HG03066 (cell line): ENCODE measurements around the gene ANO7.

ENCODE experiments used
- ATAC-seq: cut with Tn5 transposase; IDR thresholded peaks from one replicate; pipeline ENCODE4 v1.9.1; 2021; ENCODE audit warnings: low read depth; ENCODE audit not compliant: unreplicated experiment

Gene ANO7

DNA sequence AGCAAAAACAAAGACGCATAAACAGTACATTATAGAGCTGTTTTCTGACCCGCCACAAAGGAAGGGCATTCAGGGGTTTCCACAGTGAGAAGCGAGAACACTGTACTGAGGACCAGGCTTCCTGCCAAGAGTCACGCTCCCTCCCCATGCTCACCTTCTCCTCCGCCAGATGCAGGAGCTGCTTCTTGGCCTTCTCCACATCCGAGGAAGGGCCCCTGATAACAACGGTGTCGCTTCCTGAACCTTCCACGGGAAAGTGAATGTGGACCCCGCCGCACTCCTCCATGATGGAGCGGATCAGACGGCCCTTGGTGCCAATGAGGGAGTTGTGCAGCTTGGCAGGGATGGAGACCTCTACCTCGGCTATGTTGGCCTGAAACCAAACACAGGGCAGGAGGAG lies 53.8 kb downstream of the ANO7 start:
- ATAC-seq = no peak

- no peak for ATAC-seq
Measured at GRCh38 chr2:241244368-241244767, 55.9 kb downstream of the ANO7 start.

- no peak for ATAC-seq
Measured at GRCh38 chr2:241248289-241248688, 59.8 kb downstream of the ANO7 start.

DNA sequence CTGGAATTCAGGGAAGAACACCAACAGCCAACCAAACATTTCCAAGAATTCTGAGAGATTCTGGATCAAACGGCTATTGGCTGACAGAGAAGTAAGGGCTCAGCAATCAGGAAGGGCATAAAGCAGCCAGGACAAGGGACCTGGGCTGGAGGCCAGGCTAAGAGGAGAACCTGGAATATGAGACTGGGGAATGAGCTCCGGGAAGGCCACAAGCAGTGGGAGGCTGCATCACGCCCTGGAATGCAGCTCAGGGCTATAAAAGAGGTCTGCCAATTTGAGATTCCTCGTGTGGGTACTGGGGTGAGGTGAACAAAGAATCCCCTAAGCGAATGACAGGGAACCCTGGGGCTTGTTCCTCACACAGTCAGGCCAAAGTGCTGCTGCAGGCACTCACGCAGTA lies 60.4 kb downstream of the ANO7 start:
- ATAC-seq = no peak

- ATAC-seq = no peak
Measured at GRCh38 chr2:241249654-241250053, 61.2 kb downstream of the ANO7 start.

DNA sequence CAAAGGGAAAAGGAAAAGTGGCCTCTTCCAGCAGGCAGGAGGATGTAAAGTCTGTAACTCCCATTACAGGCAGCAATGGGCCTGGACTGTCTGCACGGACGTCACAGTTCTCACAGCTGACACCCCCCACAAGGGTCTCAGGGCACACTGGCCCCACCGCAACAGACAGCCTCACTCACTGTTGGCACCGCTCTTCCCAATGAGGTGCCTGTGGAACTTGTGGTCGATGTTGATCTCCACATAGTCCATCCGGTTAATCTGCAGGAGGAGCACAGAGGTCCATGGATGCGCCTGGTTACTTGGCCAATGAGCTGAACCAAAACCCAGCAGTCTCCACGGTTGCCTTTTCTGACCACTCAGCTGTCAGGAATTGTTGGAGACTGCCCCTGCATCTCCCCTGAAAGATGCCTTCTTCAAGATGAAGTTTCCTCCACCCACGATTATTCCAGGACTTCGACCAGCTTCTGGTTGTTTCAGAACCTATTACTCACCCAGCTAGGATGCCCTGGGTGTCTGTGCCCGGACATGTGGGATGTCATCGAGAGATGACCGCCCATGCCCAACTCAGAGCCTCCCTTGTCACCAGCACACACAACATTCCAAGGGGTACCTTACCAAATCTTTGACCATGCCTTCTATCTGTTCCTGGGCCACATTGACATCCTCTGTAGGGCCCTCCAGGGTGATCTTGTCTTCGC lies 64.5 kb downstream of the ANO7 start:
- no peak for ATAC-seq

GRCh38 chr2:241254904-241255351 lies 66.5 kb downstream of the ANO7 start:
- ATAC-seq = no peak

- no peak for ATAC-seq
Measured at GRCh38 chr2:241255542-241256167, 67.2 kb downstream of the ANO7 start.

- ATAC-seq = no peak
Measured at GRCh38 chr2:241256168-241256545, 67.7 kb downstream of the ANO7 start.

DNA sequence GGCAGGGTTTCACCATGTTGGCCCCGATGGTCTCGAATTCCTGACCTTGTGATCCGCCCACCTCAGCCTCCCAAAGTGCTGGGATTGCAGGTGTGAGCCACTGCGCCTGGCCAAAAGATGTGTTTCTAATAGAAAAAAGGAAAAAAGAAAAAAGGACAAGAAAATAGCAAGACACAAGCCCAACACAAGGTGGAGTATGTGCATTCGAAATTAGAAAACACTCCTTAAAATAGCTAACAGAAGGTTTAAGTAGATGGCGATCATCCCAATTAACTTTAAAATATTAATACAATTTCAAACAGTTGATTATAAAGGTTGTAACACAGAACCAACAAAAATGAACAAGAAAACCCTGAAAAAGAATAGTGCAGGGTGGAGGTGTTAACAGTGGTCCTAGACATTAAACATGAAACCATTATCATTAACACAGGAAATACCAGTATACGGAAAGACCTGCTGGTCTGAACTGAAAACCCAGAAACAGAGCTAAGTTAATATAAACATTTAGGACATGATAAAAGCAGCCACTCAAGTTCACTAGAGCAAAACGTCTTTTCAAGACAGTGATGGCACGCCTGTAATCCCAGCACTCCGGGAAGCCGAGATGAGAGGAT lies 69.0 kb downstream of the ANO7 start:
- no peak for ATAC-seq

DNA sequence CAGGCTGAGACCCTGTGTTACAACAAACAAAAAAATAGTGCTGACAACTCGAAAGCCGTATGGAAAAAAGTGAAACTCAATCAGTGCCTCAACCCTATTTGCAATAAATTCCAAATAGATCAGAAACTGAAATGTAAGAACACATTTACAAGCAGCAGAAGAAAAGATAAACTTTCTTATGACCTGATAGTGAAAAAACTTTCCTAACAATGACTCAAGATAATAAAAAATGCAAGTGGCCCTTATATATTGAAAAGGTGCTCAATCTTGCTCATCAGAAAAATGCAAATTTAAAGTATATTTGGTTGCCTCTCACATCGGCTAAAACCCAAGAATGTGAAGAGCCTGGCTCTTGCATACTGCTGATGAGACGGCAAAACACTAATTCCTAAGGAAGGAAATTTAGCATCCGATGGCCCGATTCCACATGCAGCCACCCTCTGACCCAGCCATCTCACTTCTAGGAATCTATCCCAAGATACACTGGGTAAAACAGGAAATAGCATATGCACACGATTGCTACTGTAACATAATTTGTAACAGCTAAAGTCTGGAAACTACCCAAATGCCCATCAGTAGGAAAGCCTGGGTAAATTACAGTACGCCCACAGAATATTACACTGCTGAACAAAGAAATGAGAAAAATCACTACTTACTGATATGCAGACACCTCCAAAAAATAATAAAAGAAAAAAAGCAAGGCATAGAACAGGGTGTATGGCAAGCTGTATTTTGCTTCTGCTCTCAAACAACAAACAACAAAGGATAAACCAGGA lies 70.2 kb downstream of the ANO7 start:
- no peak for ATAC-seq

DNA sequence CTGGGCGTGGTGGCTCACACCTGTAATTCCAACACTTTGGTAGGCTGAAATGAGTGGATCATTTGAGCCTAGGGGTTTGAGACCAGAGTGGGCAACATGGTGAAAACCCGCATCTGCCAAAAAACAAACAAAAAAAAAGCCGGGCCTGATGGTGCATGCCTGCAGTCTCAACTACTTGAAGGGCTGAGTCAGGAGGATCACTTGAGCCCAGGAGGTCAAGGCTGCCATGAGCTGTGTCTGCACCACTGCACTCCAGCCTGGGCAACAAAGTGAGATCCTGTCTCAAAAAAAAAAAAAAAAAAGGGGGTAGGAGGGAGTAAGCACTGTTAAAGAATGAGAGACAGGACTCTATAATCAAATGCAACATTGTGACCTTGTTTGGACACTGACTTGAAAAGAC lies 72.4 kb downstream of the ANO7 start:
- ATAC-seq = no peak

DNA sequence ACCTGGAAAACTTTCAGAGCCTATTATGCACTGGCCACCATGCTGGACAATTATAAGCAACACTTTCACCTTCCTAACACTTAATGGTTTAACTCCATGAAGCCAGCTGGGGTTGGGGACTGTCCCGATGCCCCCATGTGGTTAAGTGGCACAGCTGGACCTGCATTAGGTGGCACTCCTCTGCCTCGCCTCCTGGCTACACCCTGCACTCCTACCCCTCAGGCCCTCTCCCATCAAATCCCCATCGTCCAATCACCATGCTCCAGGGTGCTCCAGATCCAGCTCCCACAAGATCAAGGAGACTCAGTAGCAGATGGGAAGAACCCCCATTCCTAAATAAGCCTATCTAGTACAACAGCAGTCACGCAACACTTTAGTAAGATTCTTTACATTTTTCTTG lies 73.2 kb downstream of the ANO7 start:
- ATAC-seq = no peak

DNA sequence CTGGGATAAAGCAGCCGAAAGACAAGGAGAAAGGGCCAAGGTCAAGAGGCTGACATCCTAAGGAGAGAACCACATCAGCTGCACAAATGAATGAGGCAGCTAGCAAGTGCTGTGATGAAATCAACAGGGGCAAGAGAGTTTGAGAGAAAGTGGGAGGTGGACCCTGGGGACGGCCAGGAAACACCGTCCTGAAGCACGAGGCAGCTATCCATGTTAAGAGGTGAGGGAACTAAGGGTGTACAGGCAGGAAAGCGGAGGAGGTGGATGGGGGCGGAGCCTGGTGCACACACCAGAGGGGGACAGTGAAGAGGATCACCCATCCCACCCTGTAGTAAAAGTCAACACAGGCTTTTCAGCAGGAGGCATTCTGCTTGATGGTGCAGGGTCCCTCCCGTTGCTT lies 74.6 kb downstream of the ANO7 start:
- ATAC-seq = no peak

DNA sequence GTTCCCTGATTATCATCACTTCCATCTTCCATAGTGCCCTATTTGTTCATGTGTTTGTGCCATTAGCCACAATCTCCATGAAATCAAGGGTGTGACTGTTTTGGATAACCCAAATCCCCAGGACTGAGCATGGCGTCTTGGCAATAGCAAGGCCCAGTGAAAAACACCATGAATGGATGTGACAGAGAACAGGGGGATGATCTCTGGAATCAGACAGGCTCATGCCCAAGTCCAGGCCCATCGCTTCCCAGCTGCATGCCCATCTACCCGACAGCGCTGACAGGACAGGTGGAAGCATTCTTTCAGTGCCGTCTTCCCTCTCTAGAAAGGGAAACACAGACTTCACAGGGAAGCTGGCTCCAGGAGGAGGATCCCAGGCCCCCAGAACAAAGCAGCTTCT lies 77.0 kb downstream of the ANO7 start:
- no peak for ATAC-seq

- no peak for ATAC-seq
Measured at GRCh38 chr2:241267249-241268067, 79.0 kb downstream of the ANO7 start.

GRCh38 chr2:241268306-241268705 lies 79.8 kb downstream of the ANO7 start:
- ATAC-seq = no peak

- no peak for ATAC-seq
Measured at GRCh38 chr2:241268716-241269445, 80.4 kb downstream of the ANO7 start.

DNA sequence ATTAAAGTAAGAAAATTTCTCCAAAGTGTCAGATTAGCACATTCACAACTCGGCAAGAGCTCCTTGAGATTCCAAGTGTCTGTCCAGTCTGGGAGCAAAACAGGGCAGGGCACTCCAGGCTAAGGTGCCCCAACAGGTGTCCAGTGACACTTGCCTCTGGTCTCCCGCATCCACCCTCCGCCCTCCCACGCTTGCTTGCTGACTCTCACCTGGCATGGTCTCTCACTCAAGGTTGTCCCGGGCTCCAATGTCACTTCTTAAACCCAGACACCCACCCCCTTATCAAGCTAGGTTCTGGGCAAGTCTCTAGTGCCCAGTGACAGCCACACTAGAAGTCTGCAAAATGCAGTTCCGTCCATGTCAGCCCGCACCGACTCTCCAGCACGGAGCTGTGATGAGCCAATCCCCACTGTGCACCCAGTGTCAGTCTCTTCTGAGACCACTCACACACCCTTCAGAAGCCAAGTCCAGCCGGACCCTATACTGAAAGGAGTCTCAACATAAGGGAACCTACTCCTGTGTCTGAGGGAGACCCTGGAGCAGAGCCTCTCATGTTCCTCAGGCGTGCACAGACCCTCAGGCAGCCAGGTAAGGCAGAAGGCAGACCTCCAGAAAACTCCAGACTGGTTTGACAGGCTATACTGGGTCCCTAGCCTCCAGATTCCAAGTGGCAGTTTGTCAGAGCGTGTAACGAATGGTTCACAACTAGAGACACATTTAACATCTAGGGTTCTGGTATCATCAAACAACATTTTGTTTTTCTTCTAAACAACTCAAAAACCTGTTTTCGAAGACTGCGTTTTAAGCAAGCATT lies 81.4 kb downstream of the ANO7 start:
- ATAC-seq = no peak
